Esophagus squamous epithelium (tissue), 4 donors: ENCODE results near the gene CIRBP.

ENCODE experiments used
- POLR2A ChIP-seq, 4 donors: fragments of 450-650 bp; IDR thresholded peaks; one replicate each; pipeline ENCODE4 v1.6.1; 2017; ENCODE audit warnings: antibody characterized with exemption in 4 of 4, mild to moderate bottlenecking in 4 of 4, moderate library complexity in 3 of 4
- TF ChIP-seq, protein P1 (sequence below), 6 experiments: fragments of 450-650 bp in 4 of 6; fragments of 200-600 bp in 2 of 6; sonication (generic) in 2 of 6; IDR thresholded peaks; one replicate each; pipeline ENCODE4 v1.5.1; 2016 to 2019; ENCODE audit warnings: antibody characterized with exemption in 6 of 6, mild to moderate bottlenecking in 4 of 6, moderate library complexity in 4 of 6

DNA sequence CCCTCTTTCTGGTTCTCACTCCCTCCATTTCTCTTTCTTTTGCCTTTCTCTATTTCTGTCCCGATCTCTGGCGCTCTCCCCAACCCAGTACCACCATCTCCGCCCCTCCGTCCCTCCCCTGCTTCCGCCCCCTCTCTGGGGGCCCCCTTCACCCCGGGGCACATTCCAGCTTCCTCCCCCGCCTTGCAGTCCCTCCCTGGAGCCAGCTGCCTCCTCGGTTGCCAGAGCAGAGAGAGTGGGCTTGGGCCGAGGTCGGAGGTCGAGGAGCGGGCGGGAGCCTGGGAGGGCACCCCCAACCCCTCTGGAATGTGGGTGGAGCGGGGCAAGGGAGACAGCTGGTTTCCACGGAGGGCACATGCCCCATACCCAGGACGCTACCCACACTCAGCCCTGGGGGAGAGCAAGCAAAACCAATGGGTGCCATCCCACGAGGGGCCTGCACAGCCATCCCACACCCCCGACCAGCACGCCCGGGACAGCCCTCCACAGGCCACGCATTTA, 6.5 kb upstream of the CIRBP start:
- TF ChIP-seq, protein P1, sequence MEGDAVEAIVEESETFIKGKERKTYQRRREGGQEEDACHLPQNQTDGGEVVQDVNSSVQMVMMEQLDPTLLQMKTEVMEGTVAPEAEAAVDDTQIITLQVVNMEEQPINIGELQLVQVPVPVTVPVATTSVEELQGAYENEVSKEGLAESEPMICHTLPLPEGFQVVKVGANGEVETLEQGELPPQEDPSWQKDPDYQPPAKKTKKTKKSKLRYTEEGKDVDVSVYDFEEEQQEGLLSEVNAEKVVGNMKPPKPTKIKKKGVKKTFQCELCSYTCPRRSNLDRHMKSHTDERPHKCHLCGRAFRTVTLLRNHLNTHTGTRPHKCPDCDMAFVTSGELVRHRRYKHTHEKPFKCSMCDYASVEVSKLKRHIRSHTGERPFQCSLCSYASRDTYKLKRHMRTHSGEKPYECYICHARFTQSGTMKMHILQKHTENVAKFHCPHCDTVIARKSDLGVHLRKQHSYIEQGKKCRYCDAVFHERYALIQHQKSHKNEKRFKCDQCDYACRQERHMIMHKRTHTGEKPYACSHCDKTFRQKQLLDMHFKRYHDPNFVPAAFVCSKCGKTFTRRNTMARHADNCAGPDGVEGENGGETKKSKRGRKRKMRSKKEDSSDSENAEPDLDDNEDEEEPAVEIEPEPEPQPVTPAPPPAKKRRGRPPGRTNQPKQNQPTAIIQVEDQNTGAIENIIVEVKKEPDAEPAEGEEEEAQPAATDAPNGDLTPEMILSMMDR (IDR thresholded peaks at IDR 0.05) = no peak
- no peak for TF ChIP-seq POLR2A (IDR thresholded peaks at IDR 0.05)
